ENCODE results near the gene CCDC97.

- TF ChIP-seq, protein P1, sequence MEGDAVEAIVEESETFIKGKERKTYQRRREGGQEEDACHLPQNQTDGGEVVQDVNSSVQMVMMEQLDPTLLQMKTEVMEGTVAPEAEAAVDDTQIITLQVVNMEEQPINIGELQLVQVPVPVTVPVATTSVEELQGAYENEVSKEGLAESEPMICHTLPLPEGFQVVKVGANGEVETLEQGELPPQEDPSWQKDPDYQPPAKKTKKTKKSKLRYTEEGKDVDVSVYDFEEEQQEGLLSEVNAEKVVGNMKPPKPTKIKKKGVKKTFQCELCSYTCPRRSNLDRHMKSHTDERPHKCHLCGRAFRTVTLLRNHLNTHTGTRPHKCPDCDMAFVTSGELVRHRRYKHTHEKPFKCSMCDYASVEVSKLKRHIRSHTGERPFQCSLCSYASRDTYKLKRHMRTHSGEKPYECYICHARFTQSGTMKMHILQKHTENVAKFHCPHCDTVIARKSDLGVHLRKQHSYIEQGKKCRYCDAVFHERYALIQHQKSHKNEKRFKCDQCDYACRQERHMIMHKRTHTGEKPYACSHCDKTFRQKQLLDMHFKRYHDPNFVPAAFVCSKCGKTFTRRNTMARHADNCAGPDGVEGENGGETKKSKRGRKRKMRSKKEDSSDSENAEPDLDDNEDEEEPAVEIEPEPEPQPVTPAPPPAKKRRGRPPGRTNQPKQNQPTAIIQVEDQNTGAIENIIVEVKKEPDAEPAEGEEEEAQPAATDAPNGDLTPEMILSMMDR (IDR thresholded peaks at IDR 0.05; ENCODE audit: low read length) = no peak
- TF ChIP-seq EZH2 (optimal IDR thresholded peaks at IDR 0.05; ENCODE audit: low read depth, low read length) = no peak
- no peak for TF ChIP-seq EZH2phosphoT487 (IDR thresholded peaks at IDR 0.05; ENCODE audit: low read length)
Measured at GRCh38 chr19:41321204-41321599, 11.2 kb downstream of the CCDC97 start.
